IMR-90 (cell line): ENCODE results near the gene SLIT1. TPM values are rescaled to one million over a fixed set of nuclear protein-coding genes. Genes with fewer than 3 reads are reported as not detected.

Experiments used
- ATAC-seq: fragments of 200-7000 bp; cut with Tn5 transposase; 2 replicates; pipeline ENCODE4 v1.9.1; 2020; ENCODE audit warnings: low read depth, mild to moderate bottlenecking, moderate library complexity
- BruUV-seq: library from RNA; stranded (reverse); fragments of 400-500 nt; replicated peaks from 2 replicates; lab custom pipeline; 2021; lab: Mats Ljungman, UMichigan
- CTCF ChIA-PET: fragments of 300-600 bp; formaldehyde crosslinking; extraction: SDS; loops from one replicate; lab custom pipeline; 2021; ENCODE audit warnings: antibody characterized with exemption; lab: Yijun Ruan, JAX
- POLR2A ChIA-PET: fragments of 300-600 bp; sonication (Branson Sonifier 250); formaldehyde crosslinking; loops from one replicate; lab custom pipeline; 2022; ENCODE audit warnings: antibody characterized with exemption; ENCODE audit not compliant: unreplicated experiment; lab: Charles Lee
- DNase-seq: peaks from one replicate; pipeline ENCODE4 v3.0.0; 2013
- H2AFZ ChIP-seq: replicated peaks from 2 replicates; pipeline ENCODE3; 2013; ENCODE audit warnings: low read length, mild to moderate bottlenecking; ENCODE audit not compliant: poor library complexity
- H2AK5ac ChIP-seq: 2 replicates; pipeline ENCODE4 v1.6.1; 2013; ENCODE audit warnings: low read depth, low read length, inconsistent platforms
- H2AK9ac ChIP-seq: replicated peaks from 2 replicates; pipeline ENCODE3; 2013; ENCODE audit warnings: mild to moderate bottlenecking, low read depth, low read length, moderate library complexity; ENCODE audit not compliant: poor library complexity
- H2BK120ac ChIP-seq: 2 replicates; pipeline ENCODE4 v1.6.1; 2013; ENCODE audit warnings: low read depth, low read length, inconsistent platforms
- H2BK15ac ChIP-seq: 3 replicates; pipeline ENCODE4 v1.6.1; 2013; ENCODE audit warnings: low read depth, low read length, inconsistent platforms
- H2BK20ac ChIP-seq: 2 replicates; pipeline ENCODE4 v1.6.1; 2013; ENCODE audit warnings: low read depth, mild to moderate bottlenecking, inconsistent platforms, low read length, moderate library complexity
- H2BK5ac ChIP-seq: 2 replicates; pipeline ENCODE4 v1.6.1; 2013; ENCODE audit warnings: mild to moderate bottlenecking, low read depth, low read length, inconsistent platforms; ENCODE audit not compliant: poor library complexity, severe bottlenecking
- H3K14ac ChIP-seq: replicated peaks from 2 replicates; pipeline ENCODE4 v1.6.1; 2013; ENCODE audit warnings: low read depth, low read length, inconsistent platforms
- H3K18ac ChIP-seq: 2 replicates; pipeline ENCODE4 v1.6.1; 2013; ENCODE audit warnings: low read depth, low read length, control low read depth
- H3K23ac ChIP-seq: 2 replicates; pipeline ENCODE4 v1.6.1; 2013; ENCODE audit warnings: low read depth, low read length, inconsistent platforms
- H3K27ac ChIP-seq: 2 replicates; pipeline ENCODE4 v1.5.1; 2013; ENCODE audit warnings: mild to moderate bottlenecking, control low read depth, low read length; ENCODE audit not compliant: insufficient read depth
- H3K27me3 ChIP-seq: 2 replicates; pipeline ENCODE4 v1.6.1; 2013; ENCODE audit warnings: low read length; ENCODE audit not compliant: control insufficient read depth, insufficient read depth
- H3K36me3 ChIP-seq: 2 replicates; pipeline ENCODE4 v1.6.1; 2013; ENCODE audit warnings: low read length, mixed read lengths; ENCODE audit not compliant: control insufficient read depth, insufficient read depth
- H3K4ac ChIP-seq: 2 replicates; pipeline ENCODE4 v1.6.1; 2013; ENCODE audit warnings: low read depth, low read length, inconsistent platforms
- H3K4me1 ChIP-seq: 2 replicates; pipeline ENCODE4 v1.6.1; 2013; ENCODE audit warnings: low read length, mixed read lengths; ENCODE audit not compliant: control insufficient read depth, insufficient read depth
- H3K4me2 ChIP-seq: 2 replicates; pipeline ENCODE4 v1.6.1; 2013; ENCODE audit warnings: low read depth, mild to moderate bottlenecking, control low read depth, low read length, moderate library complexity
- H3K4me3 ChIP-seq: 2 replicates; pipeline ENCODE4 v1.5.1; 2013; ENCODE audit warnings: low read depth, mild to moderate bottlenecking, control low read depth, low read length, moderate library complexity; ENCODE audit not compliant: insufficient read depth
- H3K56ac ChIP-seq: 2 replicates; pipeline ENCODE4 v1.6.1; 2013; ENCODE audit warnings: low read length, inconsistent platforms; ENCODE audit not compliant: insufficient read depth; ENCODE audit errors: extremely low read depth
- H3K79me1 ChIP-seq, 2 experiments: 2 replicates each; pipeline ENCODE4 v1.6.1; 2013; ENCODE audit warnings: low read length in 2 of 2, inconsistent platforms in 1 of 2, low read depth in 1 of 2
- H3K9ac ChIP-seq: 2 replicates; pipeline ENCODE4 v1.6.1; 2013; ENCODE audit warnings: low read depth, low read length, control low read depth
- H3K9me1 ChIP-seq: 2 replicates; pipeline ENCODE4 v1.6.1; 2013; ENCODE audit warnings: low read length, inconsistent platforms; ENCODE audit not compliant: insufficient read depth
- H3K9me3 ChIP-seq: 2 replicates; pipeline ENCODE4 v1.6.1; 2013; ENCODE audit warnings: low read length; ENCODE audit not compliant: control insufficient read depth, insufficient read depth
- H4K20me1 ChIP-seq: 2 replicates; pipeline ENCODE4 v1.6.1; 2013; ENCODE audit warnings: low read length, inconsistent platforms; ENCODE audit not compliant: insufficient read depth
- H4K5ac ChIP-seq: 2 replicates; pipeline ENCODE4 v1.6.1; 2013; ENCODE audit warnings: mild to moderate bottlenecking, low read depth, low read length, control low read depth
- H4K8ac ChIP-seq, 2 experiments: 2 replicates each; pipeline ENCODE4 v1.6.1; 2013; ENCODE audit warnings: low read depth in 2 of 2, low read length in 2 of 2, control low read depth in 1 of 2, inconsistent platforms in 1 of 2
- H4K91ac ChIP-seq: 2 replicates; pipeline ENCODE4 v1.6.1; 2013; ENCODE audit warnings: low read depth, low read length, inconsistent platforms; ENCODE audit not compliant: insufficient read depth
- BHLHE40 ChIP-seq: fragments of 150-350 bp; IDR thresholded peaks from 2 replicates; pipeline ENCODE4 v1.6.1; 2016; ENCODE audit warnings: mild to moderate bottlenecking, low read depth, low read length
- CEBPB ChIP-seq: IDR thresholded peaks from 2 replicates; pipeline ENCODE4 v1.6.1; 2012; ENCODE audit warnings: low read depth, low read length, improper control_type of control experiment
- CHD1 ChIP-seq: IDR thresholded peaks from 2 replicates; pipeline ENCODE4 v1.6.1; 2012; ENCODE audit warnings: low read depth, low read length, improper control_type of control experiment
- ELK1 ChIP-seq: fragments of 150-350 bp; IDR thresholded peaks from 2 replicates; pipeline ENCODE4 v1.6.1; 2016; ENCODE audit warnings: low read depth, mild to moderate bottlenecking, low read length, moderate library complexity, borderline replicate concordance
- FOS ChIP-seq: fragments of 150-350 bp; IDR thresholded peaks from 2 replicates; pipeline ENCODE4 v1.6.1; 2016; ENCODE audit warnings: low read depth, low read length
- MAFK ChIP-seq: IDR thresholded peaks from 2 replicates; pipeline ENCODE4 v1.6.1; 2012; ENCODE audit warnings: low read depth, low read length, improper control_type of control experiment
- MAZ ChIP-seq: IDR thresholded peaks from 2 replicates; pipeline ENCODE4 v1.6.1; 2012; ENCODE audit warnings: low read depth, mild to moderate bottlenecking, low read length, improper control_type of control experiment, moderate library complexity, borderline replicate concordance
- MXI1 ChIP-seq: IDR thresholded peaks from 2 replicates; pipeline ENCODE4 v1.6.1; 2012; ENCODE audit warnings: low read depth, mild to moderate bottlenecking, low read length, moderate library complexity, borderline replicate concordance
- NFE2L2 ChIP-seq: fragments of 150-350 bp; IDR thresholded peaks from 2 replicates; pipeline ENCODE4 v1.6.1; 2016; ENCODE audit warnings: low read depth, mild to moderate bottlenecking, low read length
- POLR2A ChIP-seq: IDR thresholded peaks from 2 replicates; pipeline ENCODE4 v1.6.1; 2012; ENCODE audit warnings: mild to moderate bottlenecking, low read depth, low read length
- RAD21 ChIP-seq: IDR thresholded peaks from 2 replicates; pipeline ENCODE4 v1.6.1; 2012; ENCODE audit warnings: low read length, improper control_type of control experiment
- RCOR1 ChIP-seq: IDR thresholded peaks from 2 replicates; pipeline ENCODE4 v1.6.1; 2012; ENCODE audit warnings: mild to moderate bottlenecking, low read length, improper control_type of control experiment; ENCODE audit not compliant: insufficient replicate concordance
- RFX5 ChIP-seq: IDR thresholded peaks from 2 replicates; pipeline ENCODE4 v1.8.0; 2012; ENCODE audit warnings: low read depth, mild to moderate bottlenecking, low read length, moderate library complexity
- SMC3 ChIP-seq: fragments of 150-350 bp; IDR thresholded peaks from 2 replicates; pipeline ENCODE4 v1.6.1; 2016; ENCODE audit warnings: low read depth, mild to moderate bottlenecking, antibody characterized with exemption, low read length, moderate library complexity
- USF2 ChIP-seq: fragments of 150-350 bp; IDR thresholded peaks from 2 replicates; pipeline ENCODE4 v1.6.1; 2017; ENCODE audit warnings: mild to moderate bottlenecking, antibody characterized with exemption, low read length, low read depth
- WGBS, 2 experiments: methylation state at CpG; one replicate each; pipeline versions ENCODE4 v1.1.5 to v1.1.7; 2013; ENCODE audit warnings: missing lambda C conversion rate in 2 of 2; ENCODE audit not compliant: insufficient read length in 1 of 2; ENCODE audit errors: extremely low coverage in 2 of 2; 5-methylcytosine and 5-hydroxymethylcytosine counted together
- dilution Hi-C: fragments of 300-500 bp; cut with HindIII; formaldehyde crosslinking; loops from one replicate; pipeline ENCODE4 v1.14.3; 2018; ENCODE audit warnings: low sequenced_read_pairs; ENCODE audit not compliant: unreplicated experiment
- in situ Hi-C: fragments of 300-500 bp; cut with MboI; formaldehyde crosslinking; loops from 3 replicates; pipeline ENCODE4 v1.14.3; 2019; ENCODE audit warnings: low sequenced_read_pairs, inconsistent platforms, mixed read lengths
- intact Hi-C: fragments of 100-400 bp; cut with micrococcal nuclease; formaldehyde crosslinking; loops from 2 replicates; pipeline ENCODE4 v1.10.0; 2022
- polyA plus RNA-seq, 3 experiments: library from polyadenylated mRNA; depleted of rRNA; stranded (reverse); fragments of >200 nt; gene quantifications; 2 replicates each; pipeline ENCODE4 v1.2.3, GENCODE V29; 2012; ENCODE audit warnings: low replicate concordance in 1 of 3
- total RNA-seq: library from RNA; depleted of rRNA; stranded (reverse); fragments of >200 nt; gene quantifications from 2 replicates; pipeline ENCODE4 v1.2.3, GENCODE V29; 2012
- TF ChIP-seq, protein P1 (sequence below): conservative IDR thresholded peaks from 2 replicates; pipeline ENCODE4 v1.5.1; 2012; ENCODE audit warnings: mild to moderate bottlenecking, low read depth, low read length, improper control_type of control experiment

The SLIT1 gene
- total and polyA plus RNA-seq, 2 of the 4 experiments (the other 2 are of a cell fraction): under 0.01 TPM

GRCh38 chr10:97183314-97183713 is 2.4 kb downstream of the SLIT1 start:
- Histone ChIP-seq H3K9me3 (no peaks in the 10 kb centered on the region), H2BK120ac (no peak overlapping the region), H2AK5ac (no peak overlapping the region), H3K9ac (no peak overlapping the region), H3K9me1 (no peaks in the 10 kb centered on the region), H3K23ac (no peak overlapping the region), H3K4me2 (no peak overlapping the region), H3K18ac (no peak overlapping the region), H2BK5ac (no peak overlapping the region), H3K4me3 (no peak overlapping the region), H3K4me1 (no peaks in the 10 kb centered on the region), H3K56ac (no peak overlapping the region), H3K36me3 (no peaks in the 10 kb centered on the region), H4K20me1 (no peaks in the 10 kb centered on the region), H3K79me1 (no peaks in the 10 kb centered on the region), H3K27ac (no peak overlapping the region), H4K8ac (no peak overlapping the region), H2BK20ac (no peak overlapping the region), H4K91ac (no peak overlapping the region), H3K27me3 (peaks cover 88% of the 10 kb centered on the region), H3K14ac (no peak overlapping the region), H2BK15ac (no peak overlapping the region), H4K5ac (no peak overlapping the region), H2AK9ac (no peak overlapping the region), H2AFZ (no peak overlapping the region), H3K4ac (no peak overlapping the region)
- no peak for DNase-seq
- ATAC-seq: no peak
- WGBS, 2 experiments: no CpG with 5 or more reads among the region's 3 CpGs
- intact Hi-C loops: no loop called here
- dilution Hi-C loops: no loop called here
- in situ Hi-C loops: no loop called here
- CTCF ChIA-PET: no interaction called here
- BruUV-seq: no TSS peak
- TF ChIP-seq MXI1 (no peak), ELK1 (no peak), MAZ (no peak), CHD1 (no peak), MAFK (no peak), RCOR1 (no peak), CEBPB (no peak), POLR2A (no peak), NFE2L2 (no peak), RFX5 (no peak), FOS (no peak), BHLHE40 (no peak), USF2 (no peak), RAD21 (no peak), SMC3 (no peak)
- TF ChIP-seq, protein P1, sequence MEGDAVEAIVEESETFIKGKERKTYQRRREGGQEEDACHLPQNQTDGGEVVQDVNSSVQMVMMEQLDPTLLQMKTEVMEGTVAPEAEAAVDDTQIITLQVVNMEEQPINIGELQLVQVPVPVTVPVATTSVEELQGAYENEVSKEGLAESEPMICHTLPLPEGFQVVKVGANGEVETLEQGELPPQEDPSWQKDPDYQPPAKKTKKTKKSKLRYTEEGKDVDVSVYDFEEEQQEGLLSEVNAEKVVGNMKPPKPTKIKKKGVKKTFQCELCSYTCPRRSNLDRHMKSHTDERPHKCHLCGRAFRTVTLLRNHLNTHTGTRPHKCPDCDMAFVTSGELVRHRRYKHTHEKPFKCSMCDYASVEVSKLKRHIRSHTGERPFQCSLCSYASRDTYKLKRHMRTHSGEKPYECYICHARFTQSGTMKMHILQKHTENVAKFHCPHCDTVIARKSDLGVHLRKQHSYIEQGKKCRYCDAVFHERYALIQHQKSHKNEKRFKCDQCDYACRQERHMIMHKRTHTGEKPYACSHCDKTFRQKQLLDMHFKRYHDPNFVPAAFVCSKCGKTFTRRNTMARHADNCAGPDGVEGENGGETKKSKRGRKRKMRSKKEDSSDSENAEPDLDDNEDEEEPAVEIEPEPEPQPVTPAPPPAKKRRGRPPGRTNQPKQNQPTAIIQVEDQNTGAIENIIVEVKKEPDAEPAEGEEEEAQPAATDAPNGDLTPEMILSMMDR: no peak
- POLR2A ChIA-PET: no interaction called here
